Body of pancreas (tissue), 4 donors: ENCODE measurements around the gene ABCB7. TPM values are rescaled to one million over a fixed set of nuclear protein-coding genes. Genes with fewer than 3 reads are reported as not detected.

ENCODE experiments used
- ATAC-seq: fragments of 150-250 bp; one replicate; pipeline ENCODE4 v1.9.1; 2016
- DNase-seq, 4 donors: peaks; one replicate each; pipeline ENCODE4 v3.0.0-alpha.2; 2019
- H3K27ac ChIP-seq, 4 donors: fragments of 200-600 bp; sonication (generic); 1 replicate in 3 of 4; 2 replicates in 1 of 4; pipeline versions ENCODE4 v1.5.1 to v1.6.1; 2016 to 2019; ENCODE audit warnings: mild to moderate bottlenecking in 1 of 4, mixed read lengths in 1 of 4, moderate library complexity in 1 of 4
- H3K27me3 ChIP-seq, 2 donors: fragments of 200-600 bp; sonication (generic); one replicate each; pipeline ENCODE4 v1.6.0; 2016; ENCODE audit warnings: mild to moderate bottlenecking in 1 of 2
- H3K36me3 ChIP-seq, 2 donors: fragments of 200-600 bp; sonication (generic); replicated peaks in 1 of 2; 2 replicates each; pipeline ENCODE4 v1.5.1; 2016; ENCODE audit warnings: low read depth in 2 of 2; ENCODE audit not compliant: insufficient read depth in 1 of 2
- H3K4me1 ChIP-seq: fragments of 200-600 bp; sonication (generic); one replicate; pipeline ENCODE4 v1.6.0; 2016
- H3K4me3 ChIP-seq, 2 donors: fragments of 200-600 bp; sonication (generic); 1 replicate in 1 of 2; 2 replicates in 1 of 2; pipeline ENCODE4 v1.5.1; 2016 to 2019
- H3K9me3 ChIP-seq, 3 donors: fragments of 200-600 bp; sonication (generic); 1 replicate in 2 of 3; 2 replicates in 1 of 3; pipeline ENCODE4 v1.5.1; 2016
- CTCF ChIP-seq, 7 experiments: fragments of 450-650 bp in 4 of 7; fragments of 200-600 bp in 3 of 7; sonication (generic) in 3 of 7; IDR thresholded peaks; one replicate each; pipeline ENCODE4 v1.5.1; 2016 to 2019; ENCODE audit warnings: antibody characterized with exemption in 7 of 7
- POLR2A ChIP-seq, 3 donors: fragments of 450-650 bp; IDR thresholded peaks; one replicate each; pipeline ENCODE4 v1.6.1; 2016; ENCODE audit warnings: antibody characterized with exemption in 3 of 3, mild to moderate bottlenecking in 2 of 3
- whole genome bisulfite sequencing, 2 donors: methylation state at CpG; one replicate each; pipeline ENCODE4 v1.1.5; 2017; 5-methylcytosine and 5-hydroxymethylcytosine counted together
- intact Hi-C: fragments of 100-400 bp; cut with DNase I; formaldehyde crosslinking; loops from one replicate; pipeline ENCODE4 v1.15.1; 2023
- total RNA-seq, 2 donors: library from RNA; depleted of rRNA; stranded (reverse); fragments of >200 nt; gene quantifications; one replicate each; pipeline ENCODE4 v1.1.0, GENCODE V29; 2016

Gene ABCB7
- total RNA-seq, 2 donors from 2014 or later, result 14.5 to 38.6 TPM

DNA sequence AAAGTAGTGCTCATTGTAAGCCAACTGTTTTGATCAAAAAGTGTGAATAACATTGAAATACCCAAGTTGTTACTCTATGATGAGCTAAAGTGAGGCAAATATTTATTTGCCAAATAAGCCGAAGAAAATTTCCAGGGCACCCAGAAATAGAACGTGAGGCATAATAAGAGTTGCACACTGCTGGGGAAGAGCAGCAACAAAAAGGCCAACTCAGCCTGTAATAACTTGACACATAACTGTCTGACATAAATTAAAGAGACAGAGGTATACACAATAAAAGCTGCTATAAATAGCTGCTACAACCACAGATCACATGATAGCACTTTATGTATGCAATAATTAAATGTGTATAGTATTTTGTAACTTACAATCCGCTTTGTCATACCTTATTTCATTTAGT is 2.0 kb upstream of the ABCB7 start:
- TF ChIP-seq CTCF (IDR thresholded peaks at IDR 0.05) (no peak), POLR2A (IDR thresholded peaks at IDR 0.05) (no peak)
- WGBS, 2 donors, result 80 to 95% methylated on average over 3 of the region's 3 CpGs
- H3K36me3 ChIP-seq, result no peaks in the 10 kb centered on the region
- ATAC-seq (no peak), DNase-seq (no peak)
- no peak overlapping the region for H3K4me3 ChIP-seq
- intact Hi-C loops, result no loop called here
- no peaks in the 10 kb centered on the region for H3K9me3 ChIP-seq
- no peaks in the 10 kb centered on the region for H3K27me3 ChIP-seq
- no peak overlapping the region for H3K27ac ChIP-seq
- peaks cover 7% of the 10 kb centered on the region for H3K4me1 ChIP-seq

GRCh38 chrX:75156531-75156945 is 455 bp upstream of the ABCB7 start:
- WGBS, 2 donors, result 0 to 3% methylated on average over 5 to 7 of the region's 7 CpGs
- TF ChIP-seq CTCF (IDR thresholded peaks at IDR 0.05) (no peak), POLR2A (IDR thresholded peaks at IDR 0.05) (no peak)
- H3K27ac ChIP-seq, result peak overlapping the region in 3 of 4 donors; percentile 61 to 81 (median 71)
- ATAC-seq, result peak; percentile 35
- H3K27me3 ChIP-seq, result no peaks in the 10 kb centered on the region
- intact Hi-C loops, result no loop called here
- H3K4me3 ChIP-seq, result peak overlapping the region; percentile 2 to 67
- H3K36me3 ChIP-seq, result no peaks in the 10 kb centered on the region
- peaks cover 7% of the 10 kb centered on the region for H3K4me1 ChIP-seq
- DNase-seq, result no peak
- H3K9me3 ChIP-seq, result no peaks in the 10 kb centered on the region

GRCh38 chrX:75155447-75155826 is 646 bp downstream of the ABCB7 start:
- 0 to 2% methylated on average over 6 of the region's 6 CpGs for WGBS, 2 donors
- Histone ChIP-seq H3K4me3 (peak overlapping the region; percentile 2 to 67), H3K27me3 (no peaks in the 10 kb centered on the region), H3K36me3 (no peaks in the 10 kb centered on the region), H3K4me1 (peaks cover 7% of the 10 kb centered on the region), H3K27ac (peak overlapping the region in 3 of 4 donors; percentile 61 to 81 (median 71)), H3K9me3 (no peaks in the 10 kb centered on the region)
- no peak for DNase-seq
- ATAC-seq, result no peak
- intact Hi-C loops, result no loop called here
- no peak for TF ChIP-seq CTCF (IDR thresholded peaks at IDR 0.05)
- TF ChIP-seq POLR2A (IDR thresholded peaks at IDR 0.05), result no peak

DNA sequence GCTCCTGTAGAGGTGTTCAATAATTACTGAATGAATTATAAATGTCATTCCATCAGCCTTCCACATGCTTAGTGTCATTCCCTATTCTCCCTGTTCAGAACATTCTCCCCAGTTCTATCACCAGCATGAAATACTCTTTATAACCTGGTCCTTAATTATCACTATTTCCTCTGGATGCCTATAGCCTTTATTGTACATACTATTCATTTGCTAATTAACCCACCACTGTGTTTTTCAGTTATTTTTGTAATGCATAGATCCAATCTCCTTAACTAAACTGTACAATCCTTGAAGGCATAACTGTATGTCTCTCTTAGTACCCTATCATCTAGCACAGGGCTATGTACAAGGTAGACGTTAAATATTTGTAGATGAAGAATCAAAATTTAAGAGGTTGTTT is 1.2 kb downstream of the ABCB7 start:
- H3K36me3 ChIP-seq, result no peaks in the 10 kb centered on the region
- ATAC-seq (no peak), DNase-seq (no peak)
- peaks cover 7% of the 10 kb centered on the region for H3K4me1 ChIP-seq
- WGBS, 2 donors, result 0 to 13% methylated on average over 1 of the region's 1 CpG
- no peaks in the 10 kb centered on the region for H3K27me3 ChIP-seq
- TF ChIP-seq POLR2A (IDR thresholded peaks at IDR 0.05), result no peak
- no peak for TF ChIP-seq CTCF (IDR thresholded peaks at IDR 0.05)
- no peak overlapping the region for H3K27ac ChIP-seq
- no peak overlapping the region for H3K4me3 ChIP-seq
- intact Hi-C loops, result no loop called here
- H3K9me3 ChIP-seq, result no peaks in the 10 kb centered on the region

GRCh38 chrX:75151827-75152592 is 4.1 kb downstream of the ABCB7 start:
- no peaks in the 10 kb centered on the region for H3K36me3 ChIP-seq
- DNase-seq (no peak), ATAC-seq (no peak)
- intact Hi-C loops, result no loop called here
- peaks cover 7% of the 10 kb centered on the region for H3K4me1 ChIP-seq
- H3K27ac ChIP-seq, result no peak overlapping the region
- no peaks in the 10 kb centered on the region for H3K27me3 ChIP-seq
- 74 to 77% methylated on average over 3 of the region's 3 CpGs for WGBS, 2 donors
- no peak for TF ChIP-seq CTCF (IDR thresholded peaks at IDR 0.05)
- TF ChIP-seq POLR2A (IDR thresholded peaks at IDR 0.05), result no peak
- H3K9me3 ChIP-seq, result no peaks in the 10 kb centered on the region
- no peak overlapping the region for H3K4me3 ChIP-seq
